T-helper 22 cell (primary cell): ENCODE data around the gene NAALADL1.
A peak's percentile ranks its signal among the peaks of the same experiment; 100 is the strongest.
"Not testable (repeated sequence)": the region's sequence is repeated elsewhere in the genome, so short reads cannot be mapped to it uniquely, and the experiment has no call there.

Source experiments
- DNase-seq: peaks from one replicate; pipeline ENCODE4 v3.0.0-alpha.2; 2020; ENCODE audit warnings: low read depth

Gene NAALADL1

DNA sequence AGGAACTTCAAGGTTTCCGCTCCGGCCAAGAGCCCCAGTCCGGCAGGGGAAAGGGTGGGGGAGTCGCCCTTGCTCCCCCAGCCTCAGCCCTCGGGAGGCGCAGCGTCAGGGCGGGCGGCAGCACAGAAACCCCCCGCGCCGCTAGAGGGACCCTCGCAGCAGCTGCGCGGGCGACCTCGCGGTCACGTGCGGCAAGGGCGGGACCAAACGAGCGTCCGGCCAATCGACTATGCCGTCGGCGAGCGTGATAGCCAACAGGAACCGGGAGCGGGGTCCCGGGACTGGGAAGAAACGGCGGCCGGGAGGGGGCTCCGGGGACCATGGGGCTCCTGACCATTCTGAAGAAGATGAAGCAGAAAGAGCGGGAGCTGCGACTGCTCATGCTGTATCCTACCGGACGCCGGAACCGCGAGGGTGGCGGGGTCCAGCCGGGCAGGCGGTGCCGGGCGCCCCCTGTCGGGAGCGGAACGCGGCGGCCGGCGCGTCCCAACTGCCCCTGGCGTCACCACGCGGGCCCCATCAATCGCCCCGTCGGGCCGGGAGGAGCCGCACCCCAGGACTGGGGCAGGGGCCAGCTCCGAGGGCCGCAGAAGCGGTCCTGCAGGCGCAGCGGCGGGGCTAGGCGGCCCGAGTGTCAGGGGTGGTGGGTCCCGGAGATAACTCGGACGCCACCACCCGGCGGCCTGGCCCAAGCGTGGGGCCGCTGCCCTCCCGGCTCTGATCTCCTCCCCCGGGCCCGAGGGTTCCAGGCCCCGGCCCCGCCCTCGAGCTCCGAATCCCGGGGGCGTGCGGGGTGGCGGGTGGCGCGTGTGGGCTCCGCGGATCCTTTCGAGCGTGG, 44.2 kb downstream of the NAALADL1 start, which contains the start of gene ARL2:
Gene ARL2, plus strand, starts transcription at position 273 of the 838 bp plus-strand sequence. Its CDS starts 48 bp downstream, at position 321.
- DNase-seq, result peak; percentile 77

DNA sequence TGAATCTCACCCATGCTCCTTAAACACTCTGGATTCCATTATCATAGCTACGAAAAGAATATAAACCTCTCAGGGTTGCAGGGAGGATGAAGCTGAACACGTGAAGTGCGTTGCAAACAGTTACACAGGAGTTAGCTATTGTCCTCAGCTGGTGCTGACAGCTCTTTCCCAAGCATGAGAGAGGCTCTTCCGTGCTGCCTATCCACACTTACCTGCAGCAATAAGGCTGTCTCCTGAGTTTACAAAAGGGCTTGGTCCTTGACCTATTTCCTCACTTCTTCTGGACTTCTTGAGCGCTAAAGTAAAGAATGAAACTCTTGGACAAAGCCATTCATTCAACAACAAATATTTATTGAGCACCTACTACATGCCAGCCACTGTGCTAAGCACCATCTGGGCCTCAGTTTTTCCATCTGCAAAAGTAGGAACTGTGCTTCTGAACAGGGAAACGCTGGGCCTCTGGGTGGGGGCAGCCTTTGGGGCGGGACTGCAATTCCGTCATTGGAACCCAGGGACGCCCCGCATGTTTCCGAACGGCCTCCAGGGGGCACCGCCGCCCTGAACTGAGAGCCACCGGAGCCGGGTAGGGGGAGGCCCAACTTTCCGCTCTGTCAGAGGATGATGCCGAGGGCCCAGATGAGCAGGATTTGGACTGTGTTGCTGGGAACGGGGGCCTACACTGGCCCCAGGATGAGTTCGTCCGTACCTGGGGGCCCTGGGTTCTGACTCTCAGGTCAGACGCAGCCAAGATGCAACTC, 45.0 kb downstream of the NAALADL1 start:
- peak; percentile 78 for DNase-seq

DNA sequence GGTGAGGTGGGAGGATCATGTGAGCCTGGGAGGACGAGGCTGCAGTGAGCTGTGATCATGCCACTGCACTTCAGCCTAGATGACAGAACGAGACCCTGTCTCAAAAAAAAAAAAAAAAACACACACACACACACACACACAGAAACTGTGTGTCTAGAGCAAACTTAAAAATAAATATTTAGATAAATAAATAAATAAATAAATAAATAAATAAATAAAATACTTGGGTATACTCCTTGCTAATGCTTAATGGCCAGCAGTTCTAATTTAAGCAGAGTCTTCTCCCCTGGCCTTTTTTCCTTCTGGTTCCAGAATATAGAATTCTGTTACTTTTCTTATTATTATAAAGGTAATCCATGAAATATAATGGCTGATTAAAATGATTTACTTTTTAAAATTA, 49.5 kb downstream of the NAALADL1 start:
- no peak for DNase-seq

GRCh38 chr11:65008016-65008415, 50.3 kb downstream of the NAALADL1 start:
- no peak for DNase-seq

GRCh38 chr11:65003968-65004367, 54.4 kb downstream of the NAALADL1 start:
- DNase-seq, result not testable (repeated sequence)

- no peak for DNase-seq
Measured at GRCh38 chr11:65003282-65003681, 55.1 kb downstream of the NAALADL1 start.

- DNase-seq, result no peak
Measured at GRCh38 chr11:65002706-65003105, 55.6 kb downstream of the NAALADL1 start.

DNA sequence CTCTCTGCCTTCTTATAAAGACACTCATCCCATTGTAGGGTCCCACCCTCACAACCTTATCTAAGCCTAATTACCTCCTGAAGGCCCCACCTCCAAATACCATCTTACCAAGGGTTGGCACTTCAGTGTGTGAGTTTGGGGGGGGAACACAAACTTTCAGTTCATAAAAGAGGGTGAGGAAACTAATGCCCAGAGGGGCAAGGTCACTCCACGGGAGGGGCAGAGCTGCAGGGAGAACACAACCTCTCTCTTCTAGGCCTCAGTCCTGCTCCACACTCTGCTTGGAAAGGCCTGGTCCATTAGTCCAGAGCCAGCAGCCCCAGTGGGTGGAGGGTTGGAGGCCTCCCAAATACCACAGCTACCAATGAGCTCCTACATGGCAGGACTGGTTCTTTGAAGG, 58.9 kb downstream of the NAALADL1 start:
- no peak for DNase-seq

DNA sequence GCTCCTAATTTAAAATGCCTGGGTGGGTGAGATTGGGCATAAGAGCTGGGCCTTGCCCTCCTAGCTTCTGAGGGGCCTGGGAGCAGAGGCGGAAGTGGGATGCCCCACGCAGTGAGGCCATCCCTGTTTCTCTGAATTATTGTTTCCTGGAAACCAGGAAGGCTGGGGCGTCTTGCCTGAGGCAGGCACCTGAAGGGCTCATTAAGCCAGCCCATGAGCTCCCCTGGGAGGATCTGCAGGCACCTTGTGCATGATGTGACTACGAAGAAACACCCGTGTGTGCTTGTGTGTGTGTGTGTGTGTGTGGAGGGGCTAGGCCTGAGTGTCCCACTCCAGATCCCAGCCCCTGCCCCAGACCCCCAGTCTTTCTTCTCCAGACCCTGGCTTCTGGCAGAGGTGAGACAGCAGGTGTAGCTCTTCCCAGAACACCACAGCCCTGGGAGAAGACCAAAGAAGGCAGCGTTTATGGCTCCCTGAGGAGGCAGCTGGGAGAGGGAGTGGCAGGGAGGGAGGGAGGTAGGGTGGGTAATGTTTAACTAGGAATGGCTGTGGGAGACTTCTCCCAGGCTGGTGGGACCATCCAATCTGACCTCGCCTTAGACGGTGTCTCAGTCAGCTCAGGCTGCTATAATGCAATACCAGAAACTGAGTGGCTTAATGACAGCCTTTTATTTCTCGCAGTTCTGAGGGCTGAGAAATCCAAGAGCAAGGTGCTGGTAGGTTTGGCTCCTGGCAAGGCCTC, 59.5 kb downstream of the NAALADL1 start:
- DNase-seq, result no peak

- DNase-seq, result no peak
Measured at GRCh38 chr11:64998141-64998540, 60.2 kb downstream of the NAALADL1 start.

- DNase-seq, result no peak
Measured at GRCh38 chr11:64996710-64997380, 61.5 kb downstream of the NAALADL1 start, which contains the start of gene BATF2. TSS of gene BATF2 (minus strand) at chr11:64996971. CDS start at chr11:64996914, 57 bp downstream.

GRCh38 chr11:64996327-64996709, 62.0 kb downstream of the NAALADL1 start:
- DNase-seq, result no peak
